Measurements from ENCODE around the gene SLC6A12. TPM values are rescaled to one million over a fixed set of nuclear protein-coding genes. Genes with fewer than 3 reads are reported as not detected.

SLC6A12 gene
- total RNA-seq, 2 experiments from 2014 or later: not detected

- ATAC-seq (no peak), DNase-seq (no peak)
- TF ChIP-seq, protein P1, sequence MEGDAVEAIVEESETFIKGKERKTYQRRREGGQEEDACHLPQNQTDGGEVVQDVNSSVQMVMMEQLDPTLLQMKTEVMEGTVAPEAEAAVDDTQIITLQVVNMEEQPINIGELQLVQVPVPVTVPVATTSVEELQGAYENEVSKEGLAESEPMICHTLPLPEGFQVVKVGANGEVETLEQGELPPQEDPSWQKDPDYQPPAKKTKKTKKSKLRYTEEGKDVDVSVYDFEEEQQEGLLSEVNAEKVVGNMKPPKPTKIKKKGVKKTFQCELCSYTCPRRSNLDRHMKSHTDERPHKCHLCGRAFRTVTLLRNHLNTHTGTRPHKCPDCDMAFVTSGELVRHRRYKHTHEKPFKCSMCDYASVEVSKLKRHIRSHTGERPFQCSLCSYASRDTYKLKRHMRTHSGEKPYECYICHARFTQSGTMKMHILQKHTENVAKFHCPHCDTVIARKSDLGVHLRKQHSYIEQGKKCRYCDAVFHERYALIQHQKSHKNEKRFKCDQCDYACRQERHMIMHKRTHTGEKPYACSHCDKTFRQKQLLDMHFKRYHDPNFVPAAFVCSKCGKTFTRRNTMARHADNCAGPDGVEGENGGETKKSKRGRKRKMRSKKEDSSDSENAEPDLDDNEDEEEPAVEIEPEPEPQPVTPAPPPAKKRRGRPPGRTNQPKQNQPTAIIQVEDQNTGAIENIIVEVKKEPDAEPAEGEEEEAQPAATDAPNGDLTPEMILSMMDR (IDR thresholded peaks at IDR 0.05): no peak
- H3K27ac Mint-ChIP-seq: no peak overlapping the region
- no peaks in the 10 kb centered on the region for H3K36me3 Mint-ChIP-seq (ENCODE audit: low read depth)
- CTCF ChIA-PET: interaction anchor here (1.3 kb wide), 1 partner anchor 49 kb away, joined by 4 read pairs; no protein-coding TSS in a partner anchor
- H3K9me3 Mint-ChIP-seq: no peaks in the 10 kb centered on the region
- POLR2A ChIA-PET: no interaction called here
- intact Hi-C loops (cut with micrococcal nuclease): no loop called here
- no peaks in the 10 kb centered on the region for H3K27me3 Mint-ChIP-seq
- no peak overlapping the region for H3K4me3 Mint-ChIP-seq
- H3K4me1 Mint-ChIP-seq (ENCODE audit: low read depth): peaks cover 14% of the 10 kb centered on the region
Measured at GRCh38 chr12:171276-171675, 42.7 kb downstream of the SLC6A12 start.

DNA sequence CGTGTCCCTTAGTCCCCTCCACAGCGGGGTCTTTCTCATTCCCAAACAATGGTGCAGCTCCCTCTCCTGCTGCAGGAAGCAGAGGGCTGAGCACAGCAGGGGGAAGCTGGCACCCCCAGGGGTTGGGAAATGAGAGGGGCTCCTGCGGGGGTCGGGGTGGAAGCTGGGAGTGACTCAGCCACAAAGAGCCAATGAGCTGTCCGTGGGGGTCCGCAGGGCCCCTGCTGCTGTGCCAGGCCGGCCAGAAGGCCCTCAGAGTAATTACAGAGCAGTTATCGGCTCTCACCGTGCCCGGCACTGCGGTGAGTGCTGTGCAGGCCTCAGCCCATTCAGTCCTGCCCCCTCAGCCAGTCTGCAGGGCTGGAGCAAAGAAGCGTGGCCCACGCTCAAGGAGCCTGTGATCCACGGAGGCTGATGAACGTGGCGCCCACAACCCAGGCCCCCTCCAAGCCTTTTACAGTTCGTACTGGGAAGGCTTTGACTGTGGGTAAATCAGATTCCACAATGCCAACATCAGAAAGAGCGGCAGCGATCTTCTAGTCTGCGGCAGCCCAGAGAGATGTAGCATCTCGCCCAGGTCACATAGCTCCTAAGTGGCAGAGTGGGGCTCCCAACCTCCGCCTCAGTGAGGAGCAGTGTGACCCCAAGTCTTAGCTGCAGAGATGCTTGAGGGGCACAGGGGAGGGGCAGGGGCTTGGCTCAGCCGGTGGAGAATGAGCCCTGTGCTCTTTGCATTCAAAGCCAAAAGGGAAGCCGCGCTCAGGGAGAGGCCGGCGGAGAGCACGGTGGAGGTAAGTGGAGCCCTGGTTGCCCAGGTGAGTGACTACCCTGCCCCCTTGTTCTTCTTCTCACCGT, 43.4 kb downstream of the SLC6A12 start:
- H3K9me3 Mint-ChIP-seq: no peaks in the 10 kb centered on the region
- H3K4me3 Mint-ChIP-seq: no peak overlapping the region
- H3K27me3 Mint-ChIP-seq: no peaks in the 10 kb centered on the region
- H3K36me3 Mint-ChIP-seq (ENCODE audit: low read depth): no peaks in the 10 kb centered on the region
- DNase-seq: no peak
- TF ChIP-seq, protein P1 (IDR thresholded peaks at IDR 0.05): no peak
- H3K4me1 Mint-ChIP-seq (ENCODE audit: low read depth): peaks cover 14% of the 10 kb centered on the region
- no peak for ATAC-seq
- intact Hi-C loops (cut with micrococcal nuclease): no loop called here
- no peak overlapping the region for H3K27ac Mint-ChIP-seq
- ChIA-PET POLR2A (no interaction called here), CTCF (interaction anchor here (1.3 kb wide), 1 partner anchor 50 kb away, joined by 4 read pairs; no protein-coding TSS in a partner anchor)

- H3K9me3 Mint-ChIP-seq: no peaks in the 10 kb centered on the region
- H3K4me1 Mint-ChIP-seq (ENCODE audit: low read depth): peaks cover 14% of the 10 kb centered on the region
- H3K27ac Mint-ChIP-seq: no peak overlapping the region
- peak; percentile 49 for ATAC-seq
- CTCF ChIA-PET: no interaction called here
- H3K27me3 Mint-ChIP-seq: no peaks in the 10 kb centered on the region
- DNase-seq: no peak
- intact Hi-C loops (cut with micrococcal nuclease): no loop called here
- TF ChIP-seq, protein P1 (IDR thresholded peaks at IDR 0.05): no peak
- POLR2A ChIA-PET: no interaction called here
- no peak overlapping the region for H3K4me3 Mint-ChIP-seq
- H3K36me3 Mint-ChIP-seq (ENCODE audit: low read depth): no peaks in the 10 kb centered on the region
Measured at GRCh38 chr12:169528-170370, 44.2 kb downstream of the SLC6A12 start.

DNA sequence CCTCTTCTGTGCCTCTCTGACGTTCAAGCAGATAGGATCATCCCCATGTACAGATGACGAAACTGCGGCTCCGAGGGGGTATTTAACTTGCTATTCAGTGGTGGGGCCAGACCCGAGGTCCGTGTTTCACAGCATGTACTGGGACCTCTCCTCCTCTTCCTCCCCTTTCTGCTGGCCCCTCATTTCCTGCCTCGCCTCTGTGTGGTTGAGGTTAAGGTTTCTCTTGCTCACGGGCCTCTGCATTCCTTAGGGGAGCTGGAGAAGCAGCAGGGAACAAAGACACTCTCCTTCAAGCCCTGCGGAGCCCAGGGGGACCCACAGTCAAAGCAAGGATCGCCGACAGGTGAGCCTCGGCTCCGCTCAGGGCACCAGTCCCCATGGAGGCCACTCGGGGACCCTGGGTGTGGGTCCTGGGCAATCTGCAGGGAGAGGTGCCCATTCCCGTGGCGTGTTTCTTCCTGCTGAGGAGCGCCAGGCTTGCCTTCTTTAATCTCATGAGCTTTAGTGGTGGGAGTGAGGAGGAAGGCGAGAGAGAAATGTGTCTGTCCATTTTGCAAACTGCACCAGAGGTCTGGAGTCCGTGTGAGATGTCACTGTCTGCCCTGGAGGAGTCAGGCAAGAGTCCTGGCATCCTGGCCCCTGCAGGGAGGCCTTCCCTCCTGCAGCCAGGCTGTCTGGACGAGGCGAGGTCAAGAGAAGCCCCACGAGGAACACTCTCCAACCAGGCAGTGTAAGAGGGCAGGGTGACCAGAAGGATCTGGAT, 45.0 kb downstream of the SLC6A12 start:
- H3K4me1 Mint-ChIP-seq (ENCODE audit: low read depth): peaks cover 14% of the 10 kb centered on the region
- DNase-seq (peak; percentile 33), ATAC-seq (peak; percentile 51)
- TF ChIP-seq, protein P1 (IDR thresholded peaks at IDR 0.05): no peak
- intact Hi-C loops (cut with micrococcal nuclease): no loop called here
- POLR2A ChIA-PET: no interaction called here
- CTCF ChIA-PET: no interaction called here
- H3K36me3 Mint-ChIP-seq (ENCODE audit: low read depth): no peaks in the 10 kb centered on the region
- H3K27me3 Mint-ChIP-seq: no peaks in the 10 kb centered on the region
- no peak overlapping the region for H3K4me3 Mint-ChIP-seq
- H3K27ac Mint-ChIP-seq: no peak overlapping the region
- no peaks in the 10 kb centered on the region for H3K9me3 Mint-ChIP-seq

All from activated CD8-positive, alpha-beta T cell treated with anti-CD3 and anti-CD28 coated beads for 36 hours (primary cell).